SH-SY5Y (cell line): ENCODE measurements around the gene ADIPOQ.

Experiments
- GATA2 ChIP-seq: IDR thresholded peaks from 2 replicates; pipeline ENCODE4 v1.6.1; 2011; ENCODE audit warnings: mild to moderate bottlenecking, low read depth, low read length
- GATA3 ChIP-seq: IDR thresholded peaks from 2 replicates; pipeline ENCODE4 v1.6.1; 2011; ENCODE audit warnings: low read depth, mild to moderate bottlenecking, low read length, moderate library complexity

GRCh38 chr3:186842426-186843038 is at the start of gene ADIPOQ:
- TF ChIP-seq GATA3 = no peak
- TF ChIP-seq GATA2 = no peak
